Measurements from ENCODE around the gene MCMBP. TPM values are rescaled to one million over a fixed set of nuclear protein-coding genes. Genes with fewer than 3 reads are reported as not detected.

Gene MCMBP
- total RNA-seq, 1 donor from 2014 or later = 43.4 TPM

DNA sequence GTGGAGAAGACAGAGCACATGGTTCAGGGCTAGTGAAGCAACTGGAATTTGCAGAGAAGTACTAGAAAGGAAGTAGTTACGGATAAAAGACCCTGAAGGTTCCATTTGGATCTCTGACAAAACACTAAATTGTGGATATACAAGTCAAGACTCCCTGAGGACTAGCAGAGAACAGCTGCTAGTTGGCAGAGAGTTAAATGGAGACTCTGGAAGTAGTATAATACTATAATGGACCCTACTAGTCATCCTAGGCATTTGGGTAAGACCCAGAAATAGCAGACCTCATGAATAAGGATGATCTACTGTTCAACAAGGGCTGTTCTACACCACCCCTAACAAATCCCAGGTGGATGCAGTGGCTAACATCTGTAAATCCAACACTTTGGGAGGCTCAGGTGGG, 19.1 kb downstream of the MCMBP start:
- Histone ChIP-seq H3K27me3 (ENCODE audit: control insufficient read depth, insufficient read depth, low read length) (no peaks in the 10 kb centered on the region), H3K4me3 (ENCODE audit: low read depth, low read length) (no peak overlapping the region), H3K36me3 (ENCODE audit: control insufficient read depth, insufficient read depth, low read length) (peaks cover 10% of the 10 kb centered on the region)
- FAIRE-seq (no peak), DNase-seq (ENCODE audit: low read depth) (no peak)
- TF ChIP-seq, protein P1, sequence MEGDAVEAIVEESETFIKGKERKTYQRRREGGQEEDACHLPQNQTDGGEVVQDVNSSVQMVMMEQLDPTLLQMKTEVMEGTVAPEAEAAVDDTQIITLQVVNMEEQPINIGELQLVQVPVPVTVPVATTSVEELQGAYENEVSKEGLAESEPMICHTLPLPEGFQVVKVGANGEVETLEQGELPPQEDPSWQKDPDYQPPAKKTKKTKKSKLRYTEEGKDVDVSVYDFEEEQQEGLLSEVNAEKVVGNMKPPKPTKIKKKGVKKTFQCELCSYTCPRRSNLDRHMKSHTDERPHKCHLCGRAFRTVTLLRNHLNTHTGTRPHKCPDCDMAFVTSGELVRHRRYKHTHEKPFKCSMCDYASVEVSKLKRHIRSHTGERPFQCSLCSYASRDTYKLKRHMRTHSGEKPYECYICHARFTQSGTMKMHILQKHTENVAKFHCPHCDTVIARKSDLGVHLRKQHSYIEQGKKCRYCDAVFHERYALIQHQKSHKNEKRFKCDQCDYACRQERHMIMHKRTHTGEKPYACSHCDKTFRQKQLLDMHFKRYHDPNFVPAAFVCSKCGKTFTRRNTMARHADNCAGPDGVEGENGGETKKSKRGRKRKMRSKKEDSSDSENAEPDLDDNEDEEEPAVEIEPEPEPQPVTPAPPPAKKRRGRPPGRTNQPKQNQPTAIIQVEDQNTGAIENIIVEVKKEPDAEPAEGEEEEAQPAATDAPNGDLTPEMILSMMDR (IDR thresholded peaks at IDR 0.05; ENCODE audit: insufficient read depth, low read length, severe bottlenecking) = no peak

DNA sequence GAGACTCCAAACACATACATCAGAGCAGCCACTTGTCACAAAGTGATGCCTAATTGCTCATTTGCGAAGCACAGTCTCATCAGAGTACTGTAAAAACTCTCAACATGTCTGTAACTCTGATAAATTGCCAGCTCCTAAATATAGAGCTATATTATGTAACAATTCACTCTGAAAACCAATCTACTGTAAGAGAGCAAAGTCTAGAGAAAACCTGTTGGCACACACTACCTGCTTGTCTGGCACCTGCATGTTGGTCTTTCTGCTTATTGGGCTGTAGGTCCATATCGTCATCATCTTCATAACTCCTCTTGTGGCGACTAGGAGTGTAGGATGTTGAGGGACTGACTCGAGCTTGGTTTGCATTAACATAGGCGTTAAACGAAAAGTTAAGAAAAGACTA, 19.8 kb downstream of the MCMBP start:
- Histone ChIP-seq H3K36me3 (ENCODE audit: control insufficient read depth, insufficient read depth, low read length) (peaks cover 10% of the 10 kb centered on the region), H3K4me3 (ENCODE audit: low read depth, low read length) (no peak overlapping the region), H3K27me3 (ENCODE audit: control insufficient read depth, insufficient read depth, low read length) (no peaks in the 10 kb centered on the region)
- TF ChIP-seq, protein P1 (IDR thresholded peaks at IDR 0.05; ENCODE audit: insufficient read depth, low read length, severe bottlenecking) = no peak
- FAIRE-seq (no peak), DNase-seq (ENCODE audit: low read depth) (no peak)

DNA sequence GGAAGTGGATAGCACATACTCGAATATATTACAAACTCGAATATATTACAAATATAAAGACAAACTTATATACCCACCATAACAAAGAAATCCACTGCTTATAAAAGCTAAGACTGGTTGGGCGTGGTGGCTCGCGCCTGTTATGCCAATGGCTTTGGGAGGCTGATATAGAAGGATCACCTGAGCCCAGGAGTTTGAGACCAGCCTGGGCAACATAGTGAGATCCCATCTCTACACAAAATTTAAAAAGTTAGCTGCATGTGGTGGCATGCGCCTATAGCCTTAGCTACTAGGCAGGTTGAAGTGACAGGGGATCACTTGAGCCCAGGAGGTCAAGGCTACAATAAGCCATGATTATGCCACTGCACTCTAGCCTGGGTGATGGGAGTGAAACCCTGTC, 20.4 kb downstream of the MCMBP start:
- H3K27me3 ChIP-seq (ENCODE audit: control insufficient read depth, insufficient read depth, low read length) = no peaks in the 10 kb centered on the region
- TF ChIP-seq, protein P1 (IDR thresholded peaks at IDR 0.05; ENCODE audit: insufficient read depth, low read length, severe bottlenecking) = no peak
- peaks cover 10% of the 10 kb centered on the region for H3K36me3 ChIP-seq (ENCODE audit: control insufficient read depth, insufficient read depth, low read length)
- H3K4me3 ChIP-seq (ENCODE audit: low read depth, low read length) = no peak overlapping the region
- DNase-seq (ENCODE audit: low read depth) = no peak
- no peak for FAIRE-seq

DNA sequence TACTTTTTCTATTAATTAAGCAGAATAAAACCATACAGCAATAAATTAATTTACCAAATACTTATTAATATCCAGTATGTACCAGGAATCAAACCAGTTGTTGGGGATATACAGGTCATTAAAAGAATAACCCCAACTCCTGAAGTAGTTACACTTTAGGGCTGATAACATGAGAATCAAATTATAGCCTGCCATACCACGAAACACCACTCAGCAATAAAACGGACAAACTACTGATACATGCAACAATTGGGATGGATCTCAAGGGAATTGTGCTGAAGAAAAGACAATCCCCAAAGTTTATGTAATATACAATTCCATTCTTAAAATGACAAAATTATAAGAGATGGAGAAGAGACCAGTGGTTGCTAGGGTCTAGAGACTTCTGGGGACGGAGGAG, 22.7 kb downstream of the MCMBP start:
- no peak for DNase-seq (ENCODE audit: low read depth)
- Histone ChIP-seq H3K27me3 (ENCODE audit: control insufficient read depth, insufficient read depth, low read length) (no peaks in the 10 kb centered on the region), H3K4me3 (ENCODE audit: low read depth, low read length) (no peak overlapping the region), H3K36me3 (ENCODE audit: control insufficient read depth, insufficient read depth, low read length) (peaks cover 11% of the 10 kb centered on the region)
- TF ChIP-seq, protein P1 (IDR thresholded peaks at IDR 0.05; ENCODE audit: insufficient read depth, low read length, severe bottlenecking) = no peak
- no peak for FAIRE-seq

DNA sequence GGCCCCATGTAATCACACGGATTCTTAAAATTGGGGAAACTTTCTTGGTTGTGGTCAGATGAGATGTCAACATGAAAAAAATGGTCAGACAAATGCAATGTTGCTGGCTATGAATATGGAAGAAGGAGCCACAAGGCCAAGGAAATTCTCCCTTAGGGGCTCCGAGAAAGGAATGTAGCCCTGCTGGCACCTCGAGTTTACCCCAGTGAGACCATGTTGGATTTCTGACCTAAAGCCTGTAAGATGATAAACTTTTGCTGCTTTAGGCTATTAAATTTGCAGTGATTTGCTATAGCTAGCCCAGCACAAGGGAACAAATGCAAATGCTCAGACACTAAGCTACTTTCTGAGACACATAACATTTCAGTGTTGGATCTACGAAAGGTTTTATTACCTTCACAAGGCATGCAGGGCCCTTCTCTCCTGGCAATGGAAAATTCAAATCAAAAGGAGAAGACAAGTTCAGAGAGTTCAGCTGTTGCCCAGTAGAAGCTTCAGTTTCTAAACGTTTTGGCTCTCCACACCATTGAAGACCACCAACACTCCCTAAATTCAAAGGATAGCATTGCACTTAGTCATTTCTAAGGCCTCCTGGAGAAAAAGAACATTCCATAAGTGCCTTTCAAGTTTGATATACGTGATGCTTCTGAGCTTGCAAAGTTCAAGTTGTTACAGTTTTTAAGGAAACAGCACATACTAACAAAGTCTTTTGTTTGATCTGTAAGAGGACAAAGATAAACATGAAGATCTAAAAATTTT, 23.4 kb downstream of the MCMBP start:
- DNase-seq (ENCODE audit: low read depth) (no peak), FAIRE-seq (no peak)
- Histone ChIP-seq H3K27me3 (ENCODE audit: control insufficient read depth, insufficient read depth, low read length) (no peaks in the 10 kb centered on the region), H3K4me3 (ENCODE audit: low read depth, low read length) (no peak overlapping the region), H3K36me3 (ENCODE audit: control insufficient read depth, insufficient read depth, low read length) (peaks cover 11% of the 10 kb centered on the region)
- TF ChIP-seq, protein P1 (IDR thresholded peaks at IDR 0.05; ENCODE audit: insufficient read depth, low read length, severe bottlenecking) = no peak

DNA sequence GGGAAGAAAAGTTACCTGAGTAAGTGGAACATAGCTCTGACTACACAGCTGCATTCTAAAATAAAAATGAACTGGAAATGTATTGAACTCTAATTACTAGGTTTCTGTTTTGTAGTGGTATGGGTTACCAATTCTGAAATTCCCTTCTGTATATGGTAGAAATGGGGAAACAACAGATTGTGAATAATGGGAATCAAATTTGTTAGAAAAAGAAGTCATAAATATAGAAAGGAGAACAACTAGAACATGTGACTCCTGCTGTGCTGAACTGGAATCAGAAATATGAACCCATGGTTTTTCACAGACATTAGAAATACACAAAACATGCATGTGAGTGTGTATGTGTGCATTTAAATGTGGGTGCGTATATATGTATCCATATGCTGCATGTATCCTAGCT, 27.0 kb downstream of the MCMBP start:
- Histone ChIP-seq H3K27me3 (ENCODE audit: control insufficient read depth, insufficient read depth, low read length) (no peaks in the 10 kb centered on the region), H3K36me3 (ENCODE audit: control insufficient read depth, insufficient read depth, low read length) (peaks cover 8% of the 10 kb centered on the region), H3K4me3 (ENCODE audit: low read depth, low read length) (no peak overlapping the region)
- TF ChIP-seq, protein P1 (IDR thresholded peaks at IDR 0.05; ENCODE audit: insufficient read depth, low read length, severe bottlenecking) = no peak
- no peak for DNase-seq (ENCODE audit: low read depth)
- no peak for FAIRE-seq
